ENCODE measurements around the gene IGSF3.
"Not testable (repeated sequence)": the region's sequence is repeated elsewhere in the genome, so short reads cannot be mapped to it uniquely, and the experiment has no call there.

Gene IGSF3

GRCh38 chr1:116626915-116627314, 40.6 kb downstream of the IGSF3 start:
- DNase-seq: not testable (repeated sequence)

GRCh38 chr1:116625155-116625554, 42.4 kb downstream of the IGSF3 start:
- not testable (repeated sequence) for DNase-seq

GRCh38 chr1:116624040-116624439, 43.5 kb downstream of the IGSF3 start:
- no peak for DNase-seq

- DNase-seq: not testable (repeated sequence)
Observed at GRCh38 chr1:116622496-116622895, 45.0 kb downstream of the IGSF3 start.

- DNase-seq: not testable (repeated sequence)
Observed at GRCh38 chr1:116621756-116622155, 45.8 kb downstream of the IGSF3 start.

GRCh38 chr1:116620392-116620791, 47.1 kb downstream of the IGSF3 start:
- DNase-seq: not testable (repeated sequence)

- not testable (repeated sequence) for DNase-seq
Observed at GRCh38 chr1:116619106-116619505, 48.4 kb downstream of the IGSF3 start.

GRCh38 chr1:116617808-116618207, 49.7 kb downstream of the IGSF3 start:
- not testable (repeated sequence) for DNase-seq

GRCh38 chr1:116613825-116614224, 53.7 kb downstream of the IGSF3 start:
- DNase-seq: not testable (repeated sequence)

GRCh38 chr1:116609801-116610371, 57.6 kb downstream of the IGSF3 start:
- DNase-seq: not testable (repeated sequence)

- DNase-seq: not testable (repeated sequence)
Observed at GRCh38 chr1:116608841-116609240, 58.7 kb downstream of the IGSF3 start.

GRCh38 chr1:116608151-116608550, 59.4 kb downstream of the IGSF3 start:
- DNase-seq: not testable (repeated sequence)

GRCh38 chr1:116607463-116607862, 60.1 kb downstream of the IGSF3 start:
- not testable (repeated sequence) for DNase-seq

- not testable (repeated sequence) for DNase-seq
Observed at GRCh38 chr1:116606067-116606466, 61.5 kb downstream of the IGSF3 start.

GRCh38 chr1:116605315-116605714, 62.2 kb downstream of the IGSF3 start:
- DNase-seq: no peak

GRCh38 chr1:116604408-116604807, 63.1 kb downstream of the IGSF3 start:
- DNase-seq: not testable (repeated sequence)

GRCh38 chr1:116603646-116604045, 63.9 kb downstream of the IGSF3 start:
- not testable (repeated sequence) for DNase-seq

- DNase-seq: not testable (repeated sequence)
Observed at GRCh38 chr1:116599369-116599768, 68.2 kb downstream of the IGSF3 start.

GRCh38 chr1:116598420-116599036, 69.0 kb downstream of the IGSF3 start:
- not testable (repeated sequence) for DNase-seq

- DNase-seq: not testable (repeated sequence)
Observed at GRCh38 chr1:116597388-116597787, 70.1 kb downstream of the IGSF3 start.

GRCh38 chr1:116596742-116597307, 70.7 kb downstream of the IGSF3 start:
- DNase-seq: not testable (repeated sequence)

- DNase-seq: not testable (repeated sequence)
Observed at GRCh38 chr1:116595946-116596741, 71.4 kb downstream of the IGSF3 start.
